GM18520 (cell line): ENCODE data around the gene WWC2.
"Not testable (repeated sequence)": the region's sequence is repeated elsewhere in the genome, so short reads cannot be mapped to it uniquely, and the experiment has no call there.

ENCODE experiments used
- ATAC-seq: cut with Tn5 transposase; IDR thresholded peaks from one replicate; pipeline ENCODE4 v1.9.1; 2021; ENCODE audit not compliant: unreplicated experiment

WWC2 gene

DNA sequence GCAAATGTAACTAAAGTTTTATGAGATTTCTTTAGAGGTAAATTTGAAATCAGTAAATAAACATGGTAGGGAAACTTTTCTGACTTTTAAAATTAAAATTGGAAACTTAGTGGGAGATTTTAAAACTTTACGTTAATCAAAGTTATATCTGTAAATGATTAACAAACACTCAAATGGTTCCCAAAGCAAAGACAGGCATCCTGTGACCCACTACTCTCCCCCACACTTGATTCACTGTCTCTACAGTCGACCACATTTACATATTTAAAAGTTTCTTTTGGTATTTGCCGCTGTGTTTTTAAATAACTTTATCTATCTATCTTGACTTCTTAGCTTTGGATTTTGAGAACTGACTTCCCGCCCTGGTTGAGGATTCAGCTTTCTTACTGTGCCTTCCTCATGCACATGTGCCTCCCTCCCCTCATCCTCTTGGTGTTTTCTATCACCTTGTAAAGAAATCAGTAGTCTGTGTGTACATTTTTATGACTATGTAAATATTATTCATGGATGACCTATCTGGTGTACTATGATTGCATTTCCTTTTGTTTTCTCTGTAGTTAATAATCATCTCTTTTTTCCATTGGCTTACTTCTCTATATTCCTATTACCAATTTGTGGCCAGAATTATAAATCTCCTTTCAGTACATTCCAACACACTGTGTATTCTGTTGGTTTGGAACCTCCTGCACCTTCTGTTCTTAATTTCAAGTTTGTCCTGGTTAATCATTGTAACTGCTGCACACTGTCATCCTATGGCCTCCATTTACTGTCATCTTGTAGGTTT is 72.6 kb downstream of the WWC2 start:
- ATAC-seq, result no peak

DNA sequence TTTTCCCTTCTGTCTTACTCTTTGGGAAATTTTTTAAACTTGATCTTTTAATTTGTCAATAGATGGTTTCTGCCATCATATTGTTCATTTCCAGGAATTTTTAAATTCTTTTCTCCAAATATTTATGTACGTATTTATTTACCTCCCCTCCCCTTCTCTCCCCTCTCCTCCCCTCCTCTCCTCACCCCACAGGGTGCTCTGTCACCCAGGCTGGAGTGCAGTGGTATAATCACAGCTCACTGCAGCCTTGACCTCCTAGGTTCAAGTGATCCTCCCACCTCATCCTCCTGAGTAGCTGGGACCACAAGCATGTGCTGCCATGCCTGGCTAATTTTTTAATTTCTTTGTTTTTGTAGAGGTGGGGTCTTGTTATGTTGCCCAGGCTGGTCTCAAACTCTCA is 73.8 kb downstream of the WWC2 start:
- no peak for ATAC-seq

DNA sequence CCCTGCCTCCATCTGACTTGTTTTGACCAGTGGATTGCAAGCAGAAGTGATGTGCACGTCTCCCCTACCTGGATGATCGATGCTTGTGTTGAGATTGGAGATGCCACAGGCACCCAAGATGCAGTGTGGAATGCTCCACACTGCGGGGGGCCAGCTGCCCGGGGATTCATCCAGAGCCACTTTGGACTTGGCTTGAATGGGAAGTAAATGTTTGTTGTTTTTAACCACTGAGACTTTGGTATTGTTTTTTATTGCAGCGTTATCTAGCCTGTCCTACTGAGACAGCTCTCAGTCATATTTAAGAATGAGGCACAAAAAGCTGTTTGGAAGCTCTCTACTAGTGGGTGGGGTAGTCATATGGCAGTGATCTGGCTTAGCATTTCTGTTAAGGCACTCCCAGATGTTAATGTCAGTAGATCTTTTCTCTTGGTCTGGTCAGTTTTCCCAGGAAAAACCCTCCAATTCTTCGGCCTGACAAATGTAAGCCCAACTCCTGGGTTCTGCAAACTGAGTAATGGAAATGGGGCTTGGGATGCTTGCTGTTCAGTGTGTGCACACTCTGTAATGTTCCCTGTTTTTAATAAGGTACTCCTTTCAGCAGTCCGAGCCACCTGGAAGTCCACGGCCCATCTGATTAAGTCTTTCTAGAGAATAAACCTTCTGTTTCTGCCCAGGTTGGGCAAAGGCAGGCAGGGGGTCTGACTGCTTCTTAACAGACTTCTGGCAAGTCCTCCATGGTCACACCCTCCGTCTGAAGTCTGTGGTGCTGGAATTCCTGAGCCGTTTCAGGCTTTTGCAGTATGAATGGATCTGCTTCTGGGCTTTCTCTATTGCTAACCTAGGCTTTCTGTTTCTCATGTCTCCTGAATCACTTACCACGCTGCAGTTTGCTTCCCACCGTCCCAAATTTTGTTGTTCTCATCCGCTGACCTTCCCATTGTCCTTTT is 74.8 kb downstream of the WWC2 start:
- no peak for ATAC-seq

DNA sequence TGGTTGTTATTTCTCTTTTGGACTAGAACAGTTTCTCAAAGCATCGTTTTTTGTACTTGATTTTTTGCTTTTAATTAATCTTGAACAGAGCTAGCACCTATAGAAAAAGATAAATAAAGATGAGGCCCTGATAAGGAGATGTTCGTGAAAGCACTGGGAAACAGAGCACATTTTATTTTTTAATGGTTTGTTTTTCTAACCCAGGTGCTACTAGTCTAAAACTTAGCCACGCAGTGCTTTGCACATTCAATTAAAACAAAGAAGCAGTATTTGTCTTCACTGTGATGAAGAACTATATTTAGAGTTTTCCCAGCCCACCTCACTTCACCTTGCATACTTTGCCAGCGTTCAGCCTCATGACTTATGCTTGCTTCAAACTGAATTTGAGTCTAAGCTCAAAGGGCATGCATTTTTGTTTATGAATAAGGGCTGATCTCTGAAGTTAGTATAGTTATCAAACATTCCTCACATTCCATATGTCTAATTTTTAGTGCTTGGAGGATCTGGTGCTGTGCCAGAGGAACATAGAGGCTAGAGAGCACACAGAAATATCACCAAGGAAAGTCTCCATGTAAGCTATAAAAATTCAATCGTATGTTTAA is 76.7 kb downstream of the WWC2 start:
- ATAC-seq, result no peak

DNA sequence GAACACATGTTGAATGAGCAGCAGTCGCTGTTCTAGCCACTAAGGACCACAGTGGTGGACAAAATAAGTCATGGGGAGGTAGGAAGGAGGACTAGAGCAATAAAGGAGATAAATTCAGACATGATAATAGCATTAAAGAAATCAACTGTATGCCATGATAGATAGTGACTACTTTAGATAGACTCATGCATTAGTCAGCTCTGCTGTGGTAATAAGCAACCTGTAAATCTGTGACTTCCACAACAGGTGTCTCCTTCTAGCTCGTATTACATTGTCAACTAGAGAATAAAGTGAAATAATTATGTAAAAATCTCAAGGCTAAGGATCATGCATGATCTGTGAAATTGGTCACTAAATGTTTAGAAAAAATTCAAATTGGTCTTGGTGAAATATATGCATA is 77.9 kb downstream of the WWC2 start:
- ATAC-seq, result no peak

DNA sequence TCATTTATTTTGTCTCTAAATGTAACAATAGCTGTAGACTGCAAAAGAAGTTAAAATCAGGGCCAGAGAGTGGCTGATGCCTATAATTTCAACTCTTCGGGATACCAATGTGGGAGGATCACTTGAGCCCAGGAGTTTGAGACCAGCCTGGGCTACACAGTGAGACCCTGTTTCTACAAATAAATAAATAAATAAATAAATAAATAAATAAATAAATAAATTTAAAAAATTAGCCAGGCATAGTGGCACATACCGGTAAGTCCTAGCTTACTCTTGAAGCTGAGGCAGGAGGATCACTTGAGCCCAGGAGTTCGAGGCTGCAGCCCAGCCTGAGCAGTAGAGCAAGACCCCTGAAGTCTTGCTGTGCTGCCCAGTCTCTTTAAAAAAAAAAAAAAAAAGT is 79.1 kb downstream of the WWC2 start:
- no peak for ATAC-seq

DNA sequence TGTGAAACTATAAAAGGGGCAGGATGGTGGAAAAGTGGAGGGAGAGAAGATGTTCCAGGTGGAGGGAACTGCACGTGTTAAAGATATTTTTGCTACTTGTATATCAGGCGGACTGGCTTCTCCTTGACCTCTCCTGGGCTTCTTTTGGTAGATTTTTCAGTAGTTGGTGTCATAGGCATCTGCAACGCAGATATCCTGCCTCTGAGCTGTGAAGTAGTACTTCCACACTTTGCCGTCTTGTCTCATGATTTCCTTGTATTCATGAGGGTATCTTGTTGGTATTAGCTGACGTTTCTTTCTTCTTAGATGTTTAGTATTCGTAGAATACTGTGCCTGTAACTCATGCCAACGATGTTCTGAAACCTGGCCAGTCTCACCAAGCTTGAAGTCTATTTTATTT is 81.0 kb downstream of the WWC2 start:
- no peak for ATAC-seq

DNA sequence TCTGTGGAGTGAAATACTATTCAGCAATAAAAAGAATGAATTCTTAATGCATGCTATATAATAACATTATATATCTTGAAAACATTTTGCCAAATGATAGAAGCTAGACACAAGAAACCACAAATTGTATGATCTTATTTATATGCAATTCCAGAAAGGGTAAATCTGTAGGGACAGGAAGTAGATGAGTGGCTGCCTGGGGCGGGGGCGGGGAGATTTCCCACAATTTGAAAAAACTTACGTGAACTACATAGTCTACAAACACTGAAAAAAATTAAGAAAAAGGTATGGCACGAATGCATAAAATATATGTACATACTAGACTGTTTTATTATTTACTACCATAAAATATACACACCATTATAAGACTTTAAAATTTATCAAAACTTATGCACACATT is 81.6 kb downstream of the WWC2 start:
- ATAC-seq, result no peak

DNA sequence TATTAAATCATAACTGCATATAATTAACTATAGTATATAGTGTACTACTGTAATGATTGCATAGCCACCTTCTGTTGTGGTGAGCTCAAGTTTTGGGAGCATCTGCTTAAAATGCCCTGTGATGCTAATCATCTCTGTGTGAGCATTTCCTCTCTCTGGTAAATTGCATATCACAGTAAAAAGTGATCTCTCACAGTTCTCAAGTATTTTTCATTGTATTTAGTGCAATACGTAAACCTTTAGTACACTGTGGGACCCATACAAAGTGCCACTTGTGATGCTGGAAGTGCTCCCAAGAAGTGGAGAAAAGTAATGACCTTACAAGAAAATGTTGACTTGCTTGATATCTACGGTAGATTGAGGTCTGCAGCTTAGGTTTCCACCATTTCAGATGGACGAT is 82.0 kb downstream of the WWC2 start:
- no peak for ATAC-seq

DNA sequence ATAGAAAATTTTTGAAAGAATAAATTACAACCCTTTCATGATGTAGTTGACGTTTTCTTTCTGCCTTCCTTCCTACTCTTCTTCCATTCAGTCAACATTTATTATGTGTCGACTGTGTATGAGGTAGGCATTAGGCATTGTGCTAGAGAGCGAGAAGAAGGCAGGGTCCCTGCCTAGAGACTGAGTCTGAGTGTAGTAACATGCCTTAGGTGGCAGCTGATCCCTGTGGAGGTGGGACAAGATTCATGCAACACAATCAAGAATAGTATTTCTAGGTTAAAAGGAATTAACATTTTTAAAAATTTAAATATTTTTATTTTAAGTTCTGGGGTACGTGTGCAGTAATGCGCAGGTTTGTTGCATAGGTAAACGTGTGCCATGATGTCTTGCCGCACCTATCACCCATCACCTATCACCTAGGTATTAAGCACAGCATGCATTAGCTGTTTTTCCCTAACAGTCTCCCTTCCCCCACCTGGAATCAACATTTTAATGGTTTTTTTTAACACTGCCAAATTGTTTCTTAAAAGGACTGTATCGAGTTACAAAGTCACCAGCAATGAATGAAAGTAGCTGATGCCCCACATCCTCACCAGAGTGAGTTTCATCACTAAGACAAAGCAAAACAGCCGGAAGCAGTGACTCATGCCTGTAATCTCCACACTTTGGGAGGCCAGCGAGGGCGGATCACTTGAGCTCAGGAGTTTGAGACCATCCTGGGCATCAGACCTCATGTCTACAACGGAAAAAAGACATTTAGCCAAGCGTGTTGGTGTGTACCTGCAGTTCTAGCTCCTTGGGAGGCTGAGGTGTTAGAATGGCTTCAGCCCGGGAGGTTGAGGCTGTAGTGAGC is 84.0 kb downstream of the WWC2 start:
- no peak for ATAC-seq

DNA sequence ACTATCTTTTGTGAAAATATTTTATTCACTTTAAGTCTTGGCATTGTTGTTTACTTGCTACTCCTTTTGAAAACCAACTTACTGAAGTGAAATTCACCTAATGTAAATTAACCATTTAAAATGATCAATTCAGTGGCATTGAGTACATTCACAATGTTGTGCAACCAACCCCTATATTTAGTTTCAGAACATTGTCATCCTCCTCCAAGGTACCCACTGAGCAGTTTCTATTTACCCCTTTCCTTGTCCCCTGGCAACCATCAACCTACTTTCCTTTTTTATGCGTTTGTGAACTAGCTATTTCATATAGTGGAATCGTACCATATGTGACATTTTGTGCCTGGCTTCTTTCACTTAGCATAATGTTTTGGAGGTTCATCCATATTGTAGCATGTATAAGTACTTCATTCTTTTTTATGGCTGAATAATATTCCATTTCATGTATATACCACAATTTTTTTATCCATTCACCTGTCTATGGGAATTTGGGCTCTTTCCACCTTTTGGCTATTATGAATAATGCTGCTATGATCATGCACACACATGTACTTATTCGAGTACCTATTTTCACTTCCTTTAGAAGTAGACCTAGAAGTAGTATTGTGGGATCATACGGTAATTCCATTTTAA is 85.0 kb downstream of the WWC2 start:
- no peak for ATAC-seq

DNA sequence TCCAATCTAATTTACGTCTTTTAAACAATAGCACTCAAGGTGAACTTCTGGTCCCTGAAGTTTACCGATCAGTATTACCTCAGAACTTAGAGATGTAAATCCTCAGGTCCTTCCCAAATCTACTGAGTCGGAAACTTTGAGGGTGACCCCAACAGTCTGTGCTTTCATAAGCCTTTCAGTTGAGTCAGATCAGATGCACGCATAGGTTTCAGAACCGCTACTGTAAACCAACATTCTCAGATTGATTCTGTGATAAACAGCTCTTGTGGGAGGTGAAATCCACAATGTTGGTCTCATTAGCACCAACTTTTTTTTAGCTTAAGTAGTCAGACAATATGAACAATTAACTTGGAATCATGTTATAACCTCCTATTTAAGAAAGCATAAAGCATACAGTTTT is 86.0 kb downstream of the WWC2 start:
- ATAC-seq, result peak; percentile 77

DNA sequence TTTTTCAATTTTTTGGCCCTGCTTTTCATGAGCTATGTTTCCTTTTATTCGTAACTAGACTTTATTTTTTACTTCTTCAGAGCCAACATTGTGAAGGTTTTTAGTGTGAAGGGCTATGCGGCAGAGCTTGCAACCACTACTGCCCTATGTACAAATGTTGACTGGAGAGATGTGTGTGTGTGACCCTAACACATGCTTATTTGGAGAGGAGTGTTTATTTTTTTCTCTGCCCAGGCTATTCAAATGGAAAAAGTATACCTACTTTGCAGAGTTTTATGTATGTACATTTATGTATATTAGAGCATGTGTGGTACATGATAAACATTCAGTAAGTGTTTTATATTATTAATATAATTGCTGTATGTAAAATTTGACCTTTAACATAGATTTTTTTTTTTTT is 86.5 kb downstream of the WWC2 start:
- ATAC-seq, result no peak

DNA sequence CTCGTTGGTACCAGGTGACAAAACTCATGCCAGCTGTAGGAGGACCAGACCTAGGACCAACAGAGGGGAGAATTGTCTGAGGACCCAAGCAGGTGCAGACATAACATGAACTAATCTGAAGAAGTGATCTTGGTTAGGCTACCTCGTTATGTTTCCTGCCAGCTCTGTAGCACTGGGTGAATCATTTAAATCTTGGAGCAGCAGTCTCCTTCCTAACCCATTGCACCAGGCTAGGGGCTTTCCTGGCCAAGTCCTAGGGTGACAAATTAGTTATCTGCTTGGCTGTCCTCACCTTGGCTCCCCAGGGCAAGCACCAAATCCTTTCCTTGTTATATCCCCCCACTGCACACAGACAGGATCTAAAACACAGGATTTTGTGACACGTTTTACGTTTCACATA is 87.8 kb downstream of the WWC2 start:
- ATAC-seq, result no peak

DNA sequence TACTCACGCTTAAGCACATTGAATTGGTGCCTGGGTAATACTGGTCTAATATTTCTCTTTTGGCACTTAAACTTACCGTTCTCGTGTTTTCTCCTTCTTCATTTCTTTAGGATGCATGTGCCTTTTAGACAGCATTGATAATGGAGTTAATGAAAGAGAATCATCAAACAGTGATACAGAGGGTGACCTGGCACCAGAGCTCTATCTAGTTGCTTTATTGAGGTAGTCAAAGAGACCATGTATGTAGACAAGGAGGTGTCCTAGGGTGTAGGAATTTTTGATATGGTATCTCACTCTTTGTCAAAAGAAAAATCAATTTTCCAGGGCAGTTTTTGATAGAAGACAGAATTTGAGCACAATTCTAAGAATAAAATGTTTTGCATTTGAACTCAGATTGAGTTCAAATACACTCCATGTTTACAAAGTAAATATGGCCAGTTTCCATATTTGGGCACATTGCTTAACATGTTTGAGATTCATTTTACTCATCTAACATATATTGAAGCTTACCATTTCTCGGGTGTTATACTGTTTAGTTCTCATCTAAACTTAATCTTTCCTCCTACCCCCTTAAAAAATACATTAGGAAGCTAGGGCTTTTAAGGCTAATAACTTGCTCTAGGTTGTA is 92.0 kb downstream of the WWC2 start:
- ATAC-seq, result no peak

DNA sequence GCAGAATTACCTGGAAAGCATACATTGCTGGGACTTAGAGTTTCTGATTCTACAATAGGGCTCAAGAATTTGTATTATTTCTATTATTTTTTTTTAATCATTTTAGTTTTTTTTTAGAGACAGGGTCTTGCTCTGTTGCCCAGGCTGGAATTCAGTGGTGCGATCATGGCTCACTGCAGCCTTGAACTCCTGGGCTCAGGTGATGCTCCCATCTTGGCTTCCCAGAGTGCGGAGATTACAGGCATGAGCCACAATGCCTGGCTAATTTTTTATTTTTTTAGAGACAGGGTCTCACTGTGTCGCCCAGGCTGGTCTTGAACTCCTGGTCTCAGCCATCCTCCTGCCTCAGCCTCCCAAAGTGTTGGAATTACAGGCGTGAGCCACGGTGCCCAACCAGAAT is 92.6 kb downstream of the WWC2 start:
- ATAC-seq, result no peak

DNA sequence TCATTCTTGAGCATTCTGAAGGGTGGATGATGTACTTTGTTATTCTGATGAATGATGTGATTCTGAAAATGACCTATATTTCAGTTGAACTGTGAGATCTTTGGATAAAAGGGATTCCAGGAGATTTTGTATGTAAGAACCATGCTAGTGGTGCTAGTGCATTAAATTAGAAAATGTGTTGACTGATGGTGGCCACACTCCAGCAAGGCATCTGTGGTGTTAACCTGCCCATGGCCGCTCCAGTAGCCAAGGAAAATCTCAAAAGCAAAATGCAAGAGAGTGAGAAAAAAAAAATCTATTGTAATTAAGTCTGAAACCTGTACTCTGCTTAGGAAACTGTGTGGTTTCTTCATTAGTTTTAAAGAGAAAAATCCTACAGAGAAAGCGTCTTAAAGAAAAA is 93.5 kb downstream of the WWC2 start:
- ATAC-seq, result no peak

DNA sequence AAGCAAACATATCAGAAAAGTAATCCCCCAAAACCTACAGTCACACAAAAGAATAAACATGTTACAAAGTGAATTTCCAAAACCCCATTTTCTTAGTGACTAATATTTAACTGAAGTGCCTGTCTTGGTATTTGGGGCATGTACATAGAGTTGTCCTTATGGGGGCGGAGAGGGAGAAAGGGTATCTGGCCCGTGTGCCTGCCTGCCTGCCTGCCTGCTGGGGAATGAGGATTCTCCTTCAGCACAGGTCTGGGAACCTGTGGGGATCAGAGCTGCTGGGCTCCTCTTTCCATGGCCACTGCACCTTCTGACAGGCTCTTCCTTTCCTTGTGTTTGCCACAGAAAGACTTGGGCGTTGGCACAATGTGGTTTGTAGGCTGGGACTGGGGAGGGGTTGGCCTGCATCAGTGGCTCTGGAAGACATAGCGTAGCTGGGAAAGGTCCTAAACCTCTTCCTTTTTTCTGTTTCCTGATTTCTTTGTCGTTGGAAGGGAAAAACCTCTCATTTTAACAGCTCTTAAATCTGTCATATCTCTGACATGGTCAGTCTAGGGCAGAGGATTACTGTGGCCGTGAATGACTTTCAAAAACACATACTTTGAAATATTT is 94.8 kb downstream of the WWC2 start:
- not testable (repeated sequence) for ATAC-seq

DNA sequence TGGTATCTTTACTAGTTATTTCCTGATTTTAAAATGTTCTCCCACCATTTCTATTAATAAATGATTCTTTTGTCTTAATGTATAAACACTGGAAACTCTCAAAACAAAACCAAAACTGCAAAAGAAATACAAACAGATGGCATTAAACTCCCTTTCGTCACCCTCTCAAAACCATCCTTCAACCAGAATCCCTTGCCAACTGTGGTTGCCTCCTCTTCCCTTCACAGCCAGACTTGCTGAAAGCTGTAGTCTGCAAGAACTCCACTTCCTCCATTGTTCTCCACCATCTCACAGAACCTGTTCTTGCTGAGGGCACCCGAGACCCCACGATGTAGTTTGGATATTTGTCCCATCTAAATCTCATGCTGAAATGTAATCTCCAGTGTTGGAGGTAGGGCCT is 96.5 kb downstream of the WWC2 start:
- ATAC-seq, result no peak

DNA sequence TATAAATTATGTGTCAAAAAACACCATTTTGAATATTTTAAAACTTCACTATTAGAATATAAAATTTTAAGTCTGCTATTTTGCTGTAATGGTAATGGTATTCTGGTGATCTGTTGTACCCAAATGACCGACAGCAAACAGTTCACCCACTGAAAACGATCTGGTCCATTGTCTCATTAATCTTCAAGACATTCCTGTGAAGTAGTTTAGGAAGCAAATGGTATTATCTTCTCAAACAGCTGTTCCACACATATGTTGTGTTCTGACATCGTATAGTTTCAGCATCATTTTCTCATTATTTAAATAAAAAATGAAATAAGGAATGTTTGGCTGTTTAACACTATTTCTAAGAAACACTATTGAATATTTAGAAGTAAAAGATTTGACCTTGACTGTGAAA is 98.1 kb downstream of the WWC2 start:
- no peak for ATAC-seq
